ENCODE results near the gene MARCHF10. TPM values are rescaled to one million over a fixed set of nuclear protein-coding genes. Genes with fewer than 3 reads are reported as not detected.

MARCHF10 gene
- total and polyA plus RNA-seq, 2 of the 4 experiments (the other 2 are of a cell fraction): 0.18 to 0.74 TPM

- dilution Hi-C loops (cut with HindIII; ENCODE audit: low sequenced_read_pairs, unreplicated experiment) (no loop called here), in situ Hi-C loops (cut with MboI; ENCODE audit: low sequenced_read_pairs) (loop anchor here (5.0 kb wide), 1 partner anchor 260 kb away; the partner anchor contains the start of gene TANC2), intact Hi-C loops (cut with micrococcal nuclease) (no loop called here)
- Histone ChIP-seq H4K8ac (ENCODE audit: low read depth in 2 of 2, low read length in 2 of 2) (peak overlapping the region in 1 of 2 experiments; percentile 82; a peak in 2 of 4 replicates), H2BK120ac (ENCODE audit: low read depth, low read length) (0 out of 2 replicates have a peak overlapping the region, but pooled peaks have one; percentile 88), H3K36me3 (ENCODE audit: control insufficient read depth, insufficient read depth, low read length) (no peaks in the 10 kb centered on the region), H3K14ac (replicated peaks; ENCODE audit: low read depth, low read length) (no peak overlapping the region), H4K91ac (ENCODE audit: insufficient read depth, low read depth, low read length) (no peak overlapping the region), H3K27me3 (ENCODE audit: control insufficient read depth, insufficient read depth, low read length) (no peaks in the 10 kb centered on the region), H3K27ac (ENCODE audit: insufficient read depth, low read length) (no peak overlapping the region), H3K9ac (ENCODE audit: low read depth, low read length) (no peak overlapping the region), H3K23ac (ENCODE audit: low read depth, low read length) (no peak overlapping the region; the same call in 1 of the 2 replicates), H3K18ac (ENCODE audit: low read depth, low read length) (no peak overlapping the region), H3K56ac (ENCODE audit: extremely low read depth, insufficient read depth, low read length) (no peak overlapping the region), H3K4me1 (ENCODE audit: control insufficient read depth, insufficient read depth, low read length) (peaks cover 21% of the 10 kb centered on the region), H2AFZ (replicated peaks; ENCODE audit: low read length, poor library complexity) (no peak overlapping the region), H3K9me3 (ENCODE audit: control insufficient read depth, insufficient read depth, low read length) (peaks cover 7% of the 10 kb centered on the region), H3K4ac (ENCODE audit: low read depth, low read length) (peak overlapping the region; percentile 89; the same call in 1 of the 2 replicates), H3K79me1 (ENCODE audit: low read depth in 1 of 2, low read length in 2 of 2) (peaks cover 11 to 28% of the 10 kb centered on the region in 2 experiments; a peak in 3 of 4 replicates), H3K4me3 (ENCODE audit: insufficient read depth, low read depth, low read length) (no peak overlapping the region), H2BK15ac (ENCODE audit: low read depth, low read length) (peak overlapping the region; percentile 86; the same call in 1 of the 3 replicates), H2AK9ac (replicated peaks; ENCODE audit: low read depth, low read length, poor library complexity) (no peak overlapping the region), H2AK5ac (ENCODE audit: low read depth, low read length) (peak overlapping the region; percentile 87), H2BK5ac (ENCODE audit: low read depth, low read length, poor library complexity, severe bottlenecking) (no peak overlapping the region), H3K9me1 (ENCODE audit: insufficient read depth, low read length) (0 out of 2 replicates have a peak, but pooled peaks cover 7% of the 10 kb centered on the region), H4K5ac (ENCODE audit: low read depth, low read length) (no peak overlapping the region), H2BK20ac (ENCODE audit: low read depth, low read length) (peak overlapping the region; percentile 85; the same call in 1 of the 2 replicates), H3K4me2 (ENCODE audit: low read depth, low read length) (no peak overlapping the region; the same call in 1 of the 2 replicates), H4K20me1 (ENCODE audit: insufficient read depth, low read length) (no peaks in the 10 kb centered on the region)
- DNase-seq (no peak), ATAC-seq (ENCODE audit: low read depth) (no peak)
- ChIA-PET CTCF (no interaction called here), POLR2A (ENCODE audit: unreplicated experiment) (no interaction called here)
- WGBS, 2 experiments (ENCODE audit: extremely low coverage in 2 of 2, insufficient read length in 1 of 2): 88% methylated on average over 10 of the region's 20 CpGs; no CpG with 5 or more reads in 1 of the 2 experiments
- BruUV-seq (replicated peaks): no TSS peak
- TF ChIP-seq NFE2L2 (IDR thresholded peaks at IDR 0.05; ENCODE audit: low read depth, low read length): no peak
- TF ChIP-seq MXI1 (IDR thresholded peaks at IDR 0.05; ENCODE audit: borderline replicate concordance, low read depth, low read length): no peak
- TF ChIP-seq, protein P1, sequence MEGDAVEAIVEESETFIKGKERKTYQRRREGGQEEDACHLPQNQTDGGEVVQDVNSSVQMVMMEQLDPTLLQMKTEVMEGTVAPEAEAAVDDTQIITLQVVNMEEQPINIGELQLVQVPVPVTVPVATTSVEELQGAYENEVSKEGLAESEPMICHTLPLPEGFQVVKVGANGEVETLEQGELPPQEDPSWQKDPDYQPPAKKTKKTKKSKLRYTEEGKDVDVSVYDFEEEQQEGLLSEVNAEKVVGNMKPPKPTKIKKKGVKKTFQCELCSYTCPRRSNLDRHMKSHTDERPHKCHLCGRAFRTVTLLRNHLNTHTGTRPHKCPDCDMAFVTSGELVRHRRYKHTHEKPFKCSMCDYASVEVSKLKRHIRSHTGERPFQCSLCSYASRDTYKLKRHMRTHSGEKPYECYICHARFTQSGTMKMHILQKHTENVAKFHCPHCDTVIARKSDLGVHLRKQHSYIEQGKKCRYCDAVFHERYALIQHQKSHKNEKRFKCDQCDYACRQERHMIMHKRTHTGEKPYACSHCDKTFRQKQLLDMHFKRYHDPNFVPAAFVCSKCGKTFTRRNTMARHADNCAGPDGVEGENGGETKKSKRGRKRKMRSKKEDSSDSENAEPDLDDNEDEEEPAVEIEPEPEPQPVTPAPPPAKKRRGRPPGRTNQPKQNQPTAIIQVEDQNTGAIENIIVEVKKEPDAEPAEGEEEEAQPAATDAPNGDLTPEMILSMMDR (conservative IDR thresholded peaks at IDR 0.05; ENCODE audit: low read depth, low read length): no peak
- no peak for TF ChIP-seq FOS (IDR thresholded peaks at IDR 0.05; ENCODE audit: low read depth, low read length)
- TF ChIP-seq CHD1 (IDR thresholded peaks at IDR 0.05; ENCODE audit: low read depth, low read length): no peak
- no peak for TF ChIP-seq RAD21 (IDR thresholded peaks at IDR 0.05; ENCODE audit: low read length)
- no peak for TF ChIP-seq MAZ (IDR thresholded peaks at IDR 0.05; ENCODE audit: borderline replicate concordance, low read depth, low read length)
- no peak for TF ChIP-seq CEBPB (IDR thresholded peaks at IDR 0.05; ENCODE audit: low read depth, low read length)
- TF ChIP-seq RFX5 (IDR thresholded peaks at IDR 0.05; ENCODE audit: low read depth, low read length): no peak
- no peak for TF ChIP-seq BHLHE40 (IDR thresholded peaks at IDR 0.05; ENCODE audit: low read depth, low read length)
- TF ChIP-seq POLR2A (IDR thresholded peaks at IDR 0.05; ENCODE audit: low read depth, low read length): no peak
- no peak for TF ChIP-seq RCOR1 (IDR thresholded peaks at IDR 0.05; ENCODE audit: insufficient replicate concordance, low read length)
- no peak for TF ChIP-seq SMC3 (IDR thresholded peaks at IDR 0.05; ENCODE audit: low read depth, low read length)
- TF ChIP-seq, protein P2, sequence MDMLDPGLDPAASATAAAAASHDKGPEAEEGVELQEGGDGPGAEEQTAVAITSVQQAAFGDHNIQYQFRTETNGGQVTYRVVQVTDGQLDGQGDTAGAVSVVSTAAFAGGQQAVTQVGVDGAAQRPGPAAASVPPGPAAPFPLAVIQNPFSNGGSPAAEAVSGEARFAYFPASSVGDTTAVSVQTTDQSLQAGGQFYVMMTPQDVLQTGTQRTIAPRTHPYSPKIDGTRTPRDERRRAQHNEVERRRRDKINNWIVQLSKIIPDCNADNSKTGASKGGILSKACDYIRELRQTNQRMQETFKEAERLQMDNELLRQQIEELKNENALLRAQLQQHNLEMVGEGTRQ (IDR thresholded peaks at IDR 0.05; ENCODE audit: low read depth, low read length): no peak
Measured at GRCh38 chr17:62706598-62707424, 101.3 kb downstream of the MARCHF10 start.

Measured in IMR-90 (cell line).